ENCODE measurements around the gene HSBP1L1.

Gene HSBP1L1

DNA sequence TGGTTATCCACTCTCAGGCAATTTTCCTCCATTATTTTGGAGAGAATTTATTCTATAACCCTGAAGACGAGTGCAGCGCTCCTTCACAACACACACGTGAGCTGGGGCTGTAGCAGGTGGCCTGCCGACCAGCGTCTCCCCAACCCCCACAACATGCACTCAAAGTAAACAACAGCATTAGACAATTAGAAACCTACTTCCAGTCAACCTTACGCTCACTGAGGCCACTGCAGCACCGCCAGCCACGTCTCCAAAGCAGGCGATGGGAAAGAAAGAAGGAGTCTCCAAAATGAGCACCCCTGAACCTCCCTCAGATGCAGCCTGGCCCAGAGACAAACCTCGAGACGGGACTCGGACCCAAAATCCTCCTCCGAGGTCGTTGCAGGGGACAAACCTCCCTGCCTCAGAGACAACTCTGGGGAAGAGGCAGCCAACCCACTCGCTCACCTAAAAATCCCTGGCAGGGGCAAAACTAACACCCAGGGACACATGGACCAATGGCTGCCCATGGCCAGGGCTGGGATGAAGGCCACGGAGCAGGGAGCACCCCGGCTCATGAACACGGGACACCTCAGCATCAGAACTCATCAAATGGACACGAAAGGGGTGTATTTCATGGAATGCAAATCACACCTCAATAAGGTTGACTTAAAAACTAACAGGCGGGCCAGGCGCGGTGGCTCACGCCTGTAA is 15.6 kb upstream of the HSBP1L1 start:
- H3K27ac ChIP-seq = no peak overlapping the region
- peaks cover 62% of the 10 kb centered on the region for H3K36me3 ChIP-seq
- H3K27me3 ChIP-seq (ENCODE audit: insufficient read depth, low read depth, severe bottlenecking) = no peaks in the 10 kb centered on the region
- H3K4me3 ChIP-seq (ENCODE audit: low read depth, low read length) = no peak overlapping the region
- H3K9me3 ChIP-seq (ENCODE audit: severe bottlenecking) = no peaks in the 10 kb centered on the region
- DNase-seq = peak; percentile 13
- TF ChIP-seq, protein P1, sequence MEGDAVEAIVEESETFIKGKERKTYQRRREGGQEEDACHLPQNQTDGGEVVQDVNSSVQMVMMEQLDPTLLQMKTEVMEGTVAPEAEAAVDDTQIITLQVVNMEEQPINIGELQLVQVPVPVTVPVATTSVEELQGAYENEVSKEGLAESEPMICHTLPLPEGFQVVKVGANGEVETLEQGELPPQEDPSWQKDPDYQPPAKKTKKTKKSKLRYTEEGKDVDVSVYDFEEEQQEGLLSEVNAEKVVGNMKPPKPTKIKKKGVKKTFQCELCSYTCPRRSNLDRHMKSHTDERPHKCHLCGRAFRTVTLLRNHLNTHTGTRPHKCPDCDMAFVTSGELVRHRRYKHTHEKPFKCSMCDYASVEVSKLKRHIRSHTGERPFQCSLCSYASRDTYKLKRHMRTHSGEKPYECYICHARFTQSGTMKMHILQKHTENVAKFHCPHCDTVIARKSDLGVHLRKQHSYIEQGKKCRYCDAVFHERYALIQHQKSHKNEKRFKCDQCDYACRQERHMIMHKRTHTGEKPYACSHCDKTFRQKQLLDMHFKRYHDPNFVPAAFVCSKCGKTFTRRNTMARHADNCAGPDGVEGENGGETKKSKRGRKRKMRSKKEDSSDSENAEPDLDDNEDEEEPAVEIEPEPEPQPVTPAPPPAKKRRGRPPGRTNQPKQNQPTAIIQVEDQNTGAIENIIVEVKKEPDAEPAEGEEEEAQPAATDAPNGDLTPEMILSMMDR (IDR thresholded peaks at IDR 0.05; ENCODE audit: low read depth, low read length) = no peak

- Histone ChIP-seq H3K9me3 (ENCODE audit: severe bottlenecking) (no peaks in the 10 kb centered on the region), H3K4me3 (ENCODE audit: low read depth, low read length) (peak overlapping the region; percentile 64), H3K36me3 (peaks cover 63% of the 10 kb centered on the region), H3K27me3 (ENCODE audit: insufficient read depth, low read depth, severe bottlenecking) (no peaks in the 10 kb centered on the region), H3K27ac (no peak overlapping the region; the same call in 1 of the 2 replicates)
- TF ChIP-seq, protein P1 (IDR thresholded peaks at IDR 0.05; ENCODE audit: low read depth, low read length) = no peak
- DNase-seq = no peak
Measured at GRCh38 chr18:79949697-79950487, 14.6 kb upstream of the HSBP1L1 start.

DNA sequence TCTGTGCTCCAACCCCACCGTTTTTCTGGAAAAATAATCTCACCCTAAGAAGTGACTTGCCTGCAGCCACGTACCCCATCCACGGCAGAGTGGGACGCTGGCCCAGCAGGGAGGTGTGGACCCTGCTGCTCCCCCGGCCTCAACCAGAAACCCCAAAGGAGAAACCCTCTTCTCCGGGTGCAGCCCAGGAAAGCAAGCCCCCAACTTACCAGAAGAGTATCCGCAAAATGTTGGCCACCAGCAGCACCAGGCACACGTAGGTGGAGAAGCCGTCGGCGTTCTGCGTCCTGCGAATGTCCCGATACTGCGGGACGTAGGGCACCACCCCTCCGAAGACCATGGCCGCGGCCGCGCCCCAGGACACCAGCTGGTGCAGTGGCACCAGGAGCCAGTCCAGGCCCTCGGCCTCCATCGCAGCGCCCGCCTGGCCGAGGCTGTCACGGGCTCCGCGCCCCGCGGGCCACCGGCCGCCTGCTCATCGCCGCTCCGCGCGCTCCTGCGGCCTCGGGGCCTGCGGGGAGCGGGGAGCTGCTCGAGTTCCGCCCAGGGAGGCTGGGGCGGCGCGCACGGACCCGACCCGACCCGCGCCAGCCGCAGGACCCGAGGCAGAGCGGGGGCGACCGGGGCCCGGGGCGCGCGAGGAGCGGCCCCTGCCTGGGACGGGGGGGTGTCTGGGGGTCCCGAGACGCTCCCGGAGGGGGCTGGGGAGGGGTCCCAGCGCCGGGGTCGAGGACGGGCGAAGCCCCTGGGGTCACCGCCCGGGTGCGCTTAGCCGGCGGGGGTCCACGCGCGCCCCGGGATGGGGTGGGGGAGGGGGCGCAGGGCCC is 13.7 kb upstream of the HSBP1L1 start:
- peaks cover 55% of the 10 kb centered on the region for H3K36me3 ChIP-seq
- TF ChIP-seq, protein P1 (IDR thresholded peaks at IDR 0.05; ENCODE audit: low read depth, low read length) = no peak
- DNase-seq = no peak
- H3K4me3 ChIP-seq (ENCODE audit: low read depth, low read length) = peak overlapping the region; percentile 64
- H3K27me3 ChIP-seq (ENCODE audit: insufficient read depth, low read depth, severe bottlenecking) = no peaks in the 10 kb centered on the region
- peak overlapping the region; percentile 80 for H3K27ac ChIP-seq
- H3K9me3 ChIP-seq (ENCODE audit: severe bottlenecking) = no peaks in the 10 kb centered on the region

GRCh38 chr18:79951545-79952455 is 12.6 kb upstream of the HSBP1L1 start, which contains the start of gene SLC66A2:
SLC66A2 (minus strand) TSS chr18:79951653; CDS start chr18:79950926, 727 bp downstream.
- DNase-seq = peak; percentile 96
- peaks cover 44% of the 10 kb centered on the region for H3K36me3 ChIP-seq
- H3K27ac ChIP-seq = peak within 1 kb of the TSS; percentile 90
- no peaks in the 10 kb centered on the region for H3K9me3 ChIP-seq (ENCODE audit: severe bottlenecking)
- TF ChIP-seq, protein P1 (IDR thresholded peaks at IDR 0.05; ENCODE audit: low read depth, low read length) = peak; percentile 10; the same call in 1 of the 2 replicates
- peak within 1 kb of the TSS; percentile 81 for H3K4me3 ChIP-seq (ENCODE audit: low read depth, low read length)
- H3K27me3 ChIP-seq (ENCODE audit: insufficient read depth, low read depth, severe bottlenecking) = no peaks in the 10 kb centered on the region
